Caco-2 (cell line): ENCODE data around the gene ZNF638. TPM values are rescaled to one million over a fixed set of nuclear protein-coding genes. Genes with fewer than 3 reads are reported as not detected.
A peak's percentile ranks its signal among the peaks of the same experiment; 100 is the strongest.
"Not testable (repeated sequence)": the region's sequence is repeated elsewhere in the genome, so short reads cannot be mapped to it uniquely, and the experiment has no call there.

Experiments used
- BruUV-seq: library from RNA; stranded (reverse); fragments of 400-500 nt; replicated peaks from 2 replicates; lab custom pipeline; 2021; lab: Mats Ljungman, UMichigan
- CTCF ChIA-PET: fragments of 300-600 bp; sonication (Branson Sonifier 250); formaldehyde crosslinking; loops from one replicate; lab custom pipeline; 2022; ENCODE audit warnings: antibody characterized with exemption; lab: Charles Lee
- POLR2A ChIA-PET: fragments of 300-600 bp; sonication (Branson Sonifier 250); formaldehyde crosslinking; loops from one replicate; lab custom pipeline; 2022; ENCODE audit warnings: antibody characterized with exemption; lab: Charles Lee
- DNase-seq, 2 experiments: peaks; one replicate each; pipeline versions ENCODE4 v3.0.0 to v3.0.0-alpha.2; 2020 to 2022
- H3K27me3 ChIP-seq: replicated peaks from 2 replicates; pipeline ENCODE4 v1.6.0; 2011; ENCODE audit warnings: low read length; ENCODE audit not compliant: control insufficient read depth, insufficient read depth
- H3K36me3 ChIP-seq: 2 replicates; pipeline ENCODE4 v1.5.1; 2011; ENCODE audit warnings: low read length; ENCODE audit not compliant: control insufficient read depth, insufficient read depth
- H3K4me1 ChIP-seq: fragments of 250-450 bp; sonication (Bioruptor Pico); 2 replicates; pipeline ENCODE4 v1.5.1; 2020; ENCODE audit warnings: mild to moderate bottlenecking
- H3K4me3 ChIP-seq: 2 replicates; pipeline ENCODE4 v1.5.1; 2011; ENCODE audit warnings: low read depth, mild to moderate bottlenecking, control low read depth, low read length
- H3K9me3 ChIP-seq: fragments of 250-450 bp; sonication (Bioruptor Pico); 2 replicates; pipeline ENCODE4 v1.5.1; 2020; ENCODE audit warnings: mild to moderate bottlenecking, moderate library complexity
- H3K27ac Mint-ChIP-seq: one replicate; pipeline ENCODE4 v1.8.0; 2022; ENCODE audit warnings: mixed read lengths; ENCODE audit not compliant: unreplicated experiment
- H3K27me3 Mint-ChIP-seq: one replicate; pipeline ENCODE4 v1.8.0; 2022; ENCODE audit warnings: mixed read lengths; ENCODE audit not compliant: insufficient read depth, unreplicated experiment
- H3K36me3 Mint-ChIP-seq: one replicate; pipeline ENCODE4 v1.8.0; 2022; ENCODE audit warnings: mild to moderate bottlenecking, mixed read lengths; ENCODE audit not compliant: insufficient read depth, unreplicated experiment
- H3K4me1 Mint-ChIP-seq: one replicate; pipeline ENCODE4 v1.8.0; 2022; ENCODE audit warnings: low read depth, mixed read lengths; ENCODE audit not compliant: unreplicated experiment
- H3K4me3 Mint-ChIP-seq: one replicate; pipeline ENCODE4 v1.8.0; 2022; ENCODE audit warnings: mild to moderate bottlenecking, moderate library complexity, mixed read lengths; ENCODE audit not compliant: unreplicated experiment
- H3K9me3 Mint-ChIP-seq: one replicate; pipeline ENCODE4 v1.8.0; 2022; ENCODE audit warnings: mixed read lengths; ENCODE audit not compliant: unreplicated experiment
- intact Hi-C: fragments of 100-400 bp; cut with micrococcal nuclease; formaldehyde crosslinking; loops from one replicate; pipeline ENCODE4 v1.10.0; 2022; ENCODE audit not compliant: unreplicated experiment
- total RNA-seq: library from RNA; stranded (reverse); gene quantifications from 2 replicates; pipeline ENCODE4 v1.2.3, GENCODE V29; 2022
- TF ChIP-seq, protein P1 (sequence below), 2 experiments: fragments of 200-600 bp in 1 of 2; IDR thresholded peaks; 1 replicate in 1 of 2; 2 replicates in 1 of 2; pipeline versions ENCODE4 v1.5.1 to v1.8.0; 2011 to 2022; ENCODE audit warnings: antibody characterized with exemption in 1 of 2, control low read depth in 1 of 2, inconsistent platforms in 1 of 2, low read depth in 1 of 2, low read length in 1 of 2, mild to moderate bottlenecking in 1 of 2, moderate library complexity in 1 of 2; ENCODE audit not compliant: insufficient read depth in 1 of 2, severe bottlenecking in 1 of 2, unreplicated experiment in 1 of 2

ZNF638 gene
- total RNA-seq, 1 experiment from 2014 or later = 133 TPM

DNA sequence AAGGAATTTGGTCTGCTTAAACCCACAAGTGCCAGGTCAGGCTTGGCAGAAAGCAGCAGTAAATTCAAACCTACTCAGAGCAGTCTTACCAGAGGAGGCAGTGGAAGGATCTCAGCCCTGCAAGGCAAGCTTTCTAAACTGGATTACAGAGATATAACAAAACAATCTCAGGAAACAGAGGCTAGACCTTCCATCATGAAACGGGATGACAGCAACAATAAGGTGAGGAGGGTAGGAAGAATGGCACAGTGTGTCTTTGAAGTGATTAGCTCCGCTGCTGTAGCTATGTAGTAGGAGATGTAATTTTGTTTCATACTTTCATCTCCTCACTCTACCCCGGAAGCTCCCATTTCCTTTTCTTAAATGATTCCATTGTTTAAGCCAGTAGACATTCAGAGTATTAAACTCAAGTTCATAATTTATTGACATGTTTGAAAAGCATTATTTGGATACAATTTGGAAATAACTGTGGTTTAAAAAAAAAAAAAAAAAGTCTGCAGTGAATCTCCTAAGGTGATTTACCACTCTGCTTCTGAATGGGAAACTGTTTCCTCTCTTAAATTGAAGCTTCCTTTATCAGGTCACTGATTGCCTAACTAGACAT is 92.3 kb downstream of the ZNF638 start:
- H3K27me3 ChIP-seq = no peaks in the 10 kb centered on the region
- Mint-ChIP-seq H3K36me3 (peaks cover 60% of the 10 kb centered on the region), H3K27me3 (no peaks in the 10 kb centered on the region), H3K4me1 (peaks cover 7% of the 10 kb centered on the region), H3K27ac (no peak overlapping the region), H3K9me3 (no peaks in the 10 kb centered on the region), H3K4me3 (no peak overlapping the region)
- H3K4me1 ChIP-seq = no peaks in the 10 kb centered on the region
- CTCF ChIA-PET = interaction anchor here (2.2 kb wide), 1 partner anchor 124 kb away, joined by 5 read pairs; no protein-coding TSS in a partner anchor
- intact Hi-C loops = no loop called here
- TF ChIP-seq, protein P1, sequence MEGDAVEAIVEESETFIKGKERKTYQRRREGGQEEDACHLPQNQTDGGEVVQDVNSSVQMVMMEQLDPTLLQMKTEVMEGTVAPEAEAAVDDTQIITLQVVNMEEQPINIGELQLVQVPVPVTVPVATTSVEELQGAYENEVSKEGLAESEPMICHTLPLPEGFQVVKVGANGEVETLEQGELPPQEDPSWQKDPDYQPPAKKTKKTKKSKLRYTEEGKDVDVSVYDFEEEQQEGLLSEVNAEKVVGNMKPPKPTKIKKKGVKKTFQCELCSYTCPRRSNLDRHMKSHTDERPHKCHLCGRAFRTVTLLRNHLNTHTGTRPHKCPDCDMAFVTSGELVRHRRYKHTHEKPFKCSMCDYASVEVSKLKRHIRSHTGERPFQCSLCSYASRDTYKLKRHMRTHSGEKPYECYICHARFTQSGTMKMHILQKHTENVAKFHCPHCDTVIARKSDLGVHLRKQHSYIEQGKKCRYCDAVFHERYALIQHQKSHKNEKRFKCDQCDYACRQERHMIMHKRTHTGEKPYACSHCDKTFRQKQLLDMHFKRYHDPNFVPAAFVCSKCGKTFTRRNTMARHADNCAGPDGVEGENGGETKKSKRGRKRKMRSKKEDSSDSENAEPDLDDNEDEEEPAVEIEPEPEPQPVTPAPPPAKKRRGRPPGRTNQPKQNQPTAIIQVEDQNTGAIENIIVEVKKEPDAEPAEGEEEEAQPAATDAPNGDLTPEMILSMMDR (IDR thresholded peaks at IDR 0.05; ENCODE audit: insufficient read depth in 1 of 2, low read depth in 1 of 2, low read length in 1 of 2, severe bottlenecking in 1 of 2, unreplicated experiment in 1 of 2) = no peak
- no TSS peak for BruUV-seq
- H3K4me3 ChIP-seq = no peak overlapping the region
- POLR2A ChIA-PET = interaction anchor here (0.7 kb wide), 1 partner anchor 91 kb away, joined by 10 read pairs; no protein-coding TSS in a partner anchor
- no peaks in the 10 kb centered on the region; the same call in 1 of the 2 replicates for H3K36me3 ChIP-seq
- H3K9me3 ChIP-seq = no peaks in the 10 kb centered on the region
- DNase-seq = no peak

DNA sequence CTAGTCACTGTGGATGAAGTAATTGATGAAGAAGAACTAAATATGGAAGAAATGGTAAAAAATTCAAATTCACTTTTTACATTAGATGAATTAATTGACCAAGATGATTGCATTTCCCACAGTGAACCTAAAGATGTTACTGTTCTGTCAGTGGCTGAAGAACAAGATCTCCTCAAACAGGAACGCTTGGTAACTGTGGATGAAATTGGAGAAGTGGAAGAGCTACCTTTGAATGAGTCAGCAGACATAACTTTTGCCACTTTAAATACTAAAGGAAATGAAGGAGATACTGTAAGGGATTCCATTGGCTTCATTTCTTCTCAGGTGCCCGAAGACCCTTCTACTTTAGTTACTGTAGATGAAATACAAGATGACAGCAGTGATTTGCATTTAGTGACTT is 95.1 kb downstream of the ZNF638 start:
- H3K36me3 Mint-ChIP-seq = peaks cover 86% of the 10 kb centered on the region
- H3K36me3 ChIP-seq = peaks cover 4% of the 10 kb centered on the region

DNA sequence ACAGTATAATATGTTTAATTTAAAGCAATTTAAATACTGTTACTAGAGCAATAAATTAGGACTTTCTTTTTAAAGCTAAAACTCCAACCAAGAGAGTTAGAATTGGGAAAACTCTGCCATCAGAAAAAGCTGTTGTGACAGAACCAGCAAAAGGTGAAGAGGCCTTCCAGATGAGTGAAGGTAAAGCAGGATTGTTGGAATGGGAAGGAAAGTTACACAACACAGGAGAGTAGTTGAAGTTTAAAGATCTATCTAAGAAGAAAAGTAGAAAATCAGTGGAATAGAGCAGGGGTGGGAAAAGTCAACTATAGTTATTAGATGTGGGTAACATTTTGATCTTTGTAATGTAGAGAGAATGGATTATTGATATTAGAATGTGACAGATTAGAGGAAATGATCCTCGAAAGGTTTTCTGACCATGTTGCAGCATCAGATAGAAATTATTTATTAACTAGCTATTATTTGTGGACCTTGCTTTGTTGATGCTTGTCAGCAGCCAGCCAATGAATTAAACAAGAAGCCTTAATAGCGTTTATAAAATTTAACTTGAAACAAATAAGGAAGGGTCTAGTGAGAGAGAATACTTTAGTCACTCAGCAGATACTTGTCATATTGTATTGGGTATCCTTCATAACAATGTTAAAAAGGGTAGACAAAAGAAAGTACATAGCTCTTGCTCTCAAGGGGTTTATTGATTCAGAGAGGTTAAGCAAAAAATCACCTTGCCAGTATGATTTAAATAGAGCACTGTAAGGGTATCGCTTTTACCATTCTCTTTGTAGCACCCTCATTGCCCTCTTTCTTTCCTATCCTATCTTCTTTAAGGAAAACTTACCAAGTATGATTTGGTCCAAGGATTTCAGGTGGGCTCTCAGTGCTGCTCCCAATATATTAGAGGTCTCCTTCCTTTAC is 97.1 kb downstream of the ZNF638 start:
- Mint-ChIP-seq H3K4me1 (no peaks in the 10 kb centered on the region), H3K36me3 (peaks cover 92% of the 10 kb centered on the region), H3K27ac (no peak overlapping the region), H3K9me3 (no peaks in the 10 kb centered on the region), H3K4me3 (no peak overlapping the region), H3K27me3 (no peaks in the 10 kb centered on the region)
- ChIA-PET POLR2A (no interaction called here), CTCF (no interaction called here)
- intact Hi-C loops = no loop called here
- H3K27me3 ChIP-seq = no peaks in the 10 kb centered on the region
- peaks cover 4% of the 10 kb centered on the region for H3K36me3 ChIP-seq
- no peaks in the 10 kb centered on the region for H3K4me1 ChIP-seq
- no peak for DNase-seq
- H3K4me3 ChIP-seq = no peak overlapping the region
- no TSS peak for BruUV-seq
- TF ChIP-seq, protein P1 (IDR thresholded peaks at IDR 0.05; ENCODE audit: insufficient read depth in 1 of 2, low read depth in 1 of 2, low read length in 1 of 2, severe bottlenecking in 1 of 2, unreplicated experiment in 1 of 2) = no peak
- no peaks in the 10 kb centered on the region for H3K9me3 ChIP-seq

More for the DNA sequence above, 95.1 kb downstream of the ZNF638 start:
- Mint-ChIP-seq H3K9me3 (no peaks in the 10 kb centered on the region), H3K4me1 (peaks cover 7% of the 10 kb centered on the region), H3K4me3 (no peak overlapping the region), H3K27me3 (no peaks in the 10 kb centered on the region), H3K27ac (no peak overlapping the region)
- TSS peak; percentile 45 for BruUV-seq
- Histone ChIP-seq H3K4me3 (no peak overlapping the region), H3K27me3 (no peaks in the 10 kb centered on the region), H3K9me3 (no peaks in the 10 kb centered on the region), H3K4me1 (no peaks in the 10 kb centered on the region)
- POLR2A ChIA-PET = no interaction called here
- CTCF ChIA-PET = no interaction called here
- TF ChIP-seq, protein P1 (IDR thresholded peaks at IDR 0.05; ENCODE audit: insufficient read depth in 1 of 2, low read depth in 1 of 2, low read length in 1 of 2, severe bottlenecking in 1 of 2, unreplicated experiment in 1 of 2) = no peak
- intact Hi-C loops = no loop called here
- DNase-seq = no peak

DNA sequence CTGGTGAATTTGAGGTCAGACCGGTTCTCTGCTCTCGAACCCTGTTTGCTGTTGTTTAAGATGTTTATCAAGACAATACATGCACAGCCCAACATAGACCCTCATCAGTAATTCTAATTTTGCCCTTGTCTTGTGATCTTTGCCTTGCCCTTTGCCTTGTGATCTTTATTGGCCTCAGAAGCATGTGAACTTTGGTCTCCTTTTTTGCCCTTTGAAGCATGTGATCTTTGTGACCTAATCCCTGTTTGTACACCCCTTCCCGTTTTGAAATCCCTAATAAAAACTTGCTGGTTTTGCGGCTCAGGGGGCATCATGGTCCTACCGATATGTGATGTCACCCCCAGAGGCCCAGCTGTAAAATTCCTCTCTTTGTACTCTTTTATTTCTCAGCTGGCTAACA is 113.6 kb downstream of the ZNF638 start:
- H3K4me1 ChIP-seq, H3K27ac Mint-ChIP-seq, BruUV-seq, H3K36me3 ChIP-seq, H3K9me3 ChIP-seq, H3K4me3 ChIP-seq, H3K27me3 ChIP-seq, CTCF ChIA-PET, DNase-seq, H3K4me3 Mint-ChIP-seq, POLR2A ChIA-PET, intact Hi-C loops, H3K27me3 Mint-ChIP-seq, H3K9me3 Mint-ChIP-seq: not testable (repeated sequence)
- peaks cover 30% of the 10 kb centered on the region for H3K4me1 Mint-ChIP-seq
- peaks cover 43% of the 10 kb centered on the region for H3K36me3 Mint-ChIP-seq
